OCI-LY3 (cell line): ENCODE results near the gene NRXN3.

ENCODE experiments used
- H2AFZ ChIP-seq: fragments of 200-600, 300-600 bp; shearing (Covaris generic); 2 replicates; pipeline ENCODE4 v1.6.0; 2014; ENCODE audit warnings: antibody characterized with exemption, low read depth, low read length
- H3K27ac ChIP-seq: fragments of 200-600, 300-600 bp; sonication (generic); 2 replicates; pipeline ENCODE4 v1.5.1; 2014; ENCODE audit warnings: mild to moderate bottlenecking, low read length, moderate library complexity, mixed read lengths
- H3K27me3 ChIP-seq: fragments of 200-600, 300-600 bp; sonication (generic); 2 replicates; pipeline ENCODE4 v1.6.1; 2014; ENCODE audit warnings: low read depth, low read length, mixed read lengths
- H3K36me3 ChIP-seq: fragments of 200-600, 300-600 bp; sonication (generic); replicated peaks from 2 replicates; pipeline ENCODE3; 2014; ENCODE audit warnings: low read depth, low read length, mixed read lengths
- H3K4me1 ChIP-seq: fragments of 300-600, 200-600 bp; sonication (generic); 2 replicates; pipeline ENCODE4 v1.6.1; 2014; ENCODE audit warnings: low read length, mixed read lengths
- H3K4me2 ChIP-seq: fragments of 200-600, 300-600 bp; sonication (generic); 2 replicates; pipeline ENCODE4 v1.6.1; 2014; ENCODE audit warnings: low read length, mixed read lengths
- H3K4me3 ChIP-seq: fragments of 300-600, 200-600 bp; sonication (generic); 2 replicates; pipeline ENCODE4 v1.5.1; 2014; ENCODE audit warnings: antibody characterized with exemption, mild to moderate bottlenecking, low read length, moderate library complexity
- H3K79me2 ChIP-seq: fragments of 300-600, 200-600 bp; shearing (Covaris generic); 2 replicates; pipeline ENCODE4 v1.6.1; 2014; ENCODE audit warnings: mild to moderate bottlenecking, low read length, mixed read lengths
- H3K9ac ChIP-seq: fragments of 300-600, 200-600 bp; shearing (Covaris generic); 2 replicates; pipeline ENCODE4 v1.6.0; 2014; ENCODE audit warnings: mild to moderate bottlenecking, low read length, moderate library complexity
- H3K9me3 ChIP-seq: fragments of 200-600, 300-600 bp; shearing (Covaris generic); 2 replicates; pipeline ENCODE4 v1.6.1; 2014; ENCODE audit warnings: low read length, mixed read lengths; ENCODE audit not compliant: insufficient read depth
- H4K20me1 ChIP-seq: fragments of 200-600, 300-600 bp; sonication (generic); 2 replicates; pipeline ENCODE4 v1.6.1; 2016; ENCODE audit warnings: low read length, mixed read lengths; ENCODE audit not compliant: insufficient read depth
- EZH2phosphoT487 ChIP-seq: fragments of 200-600 bp; shearing (Covaris generic); IDR thresholded peaks from 2 replicates; pipeline ENCODE4 v1.6.1; 2018; ENCODE audit warnings: antibody characterized with exemption, mixed run types, low read depth
- TF ChIP-seq, protein P1 (sequence below): fragments of 200-600, 300-600 bp; sonication (generic); IDR thresholded peaks from 2 replicates; pipeline ENCODE4 v1.5.1; 2014; ENCODE audit warnings: antibody characterized with exemption, low read length, low read depth

The NRXN3 gene

DNA sequence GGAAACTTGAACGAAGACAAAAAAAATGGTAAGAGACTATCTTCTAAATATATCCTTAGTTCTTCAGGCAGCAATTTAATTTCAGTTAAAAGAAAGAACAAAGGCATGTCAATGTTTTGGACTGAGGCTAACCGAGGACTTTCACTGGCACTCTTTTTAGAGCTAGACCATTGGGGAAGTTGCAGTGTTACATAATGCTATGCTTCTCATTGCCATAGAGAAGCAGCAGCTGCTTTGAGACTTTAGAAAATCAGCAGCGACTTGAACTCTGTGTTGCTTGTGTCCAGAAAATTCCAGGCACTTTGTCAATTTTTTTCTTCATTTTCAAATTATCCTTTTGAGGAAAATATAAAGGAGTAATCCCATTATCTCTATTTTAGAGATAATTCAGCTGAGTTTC, 964.2 kb downstream of the NRXN3 start:
- no peak overlapping the region for H3K4me3 ChIP-seq
- no peak overlapping the region for H2AFZ ChIP-seq
- H3K27me3 ChIP-seq: no peaks in the 10 kb centered on the region
- no peak overlapping the region for H3K9ac ChIP-seq
- H3K27ac ChIP-seq: no peak overlapping the region
- no peak overlapping the region for H3K4me2 ChIP-seq
- H4K20me1 ChIP-seq: no peaks in the 10 kb centered on the region
- H3K36me3 ChIP-seq: no peaks in the 10 kb centered on the region
- no peaks in the 10 kb centered on the region for H3K4me1 ChIP-seq
- TF ChIP-seq, protein P1, sequence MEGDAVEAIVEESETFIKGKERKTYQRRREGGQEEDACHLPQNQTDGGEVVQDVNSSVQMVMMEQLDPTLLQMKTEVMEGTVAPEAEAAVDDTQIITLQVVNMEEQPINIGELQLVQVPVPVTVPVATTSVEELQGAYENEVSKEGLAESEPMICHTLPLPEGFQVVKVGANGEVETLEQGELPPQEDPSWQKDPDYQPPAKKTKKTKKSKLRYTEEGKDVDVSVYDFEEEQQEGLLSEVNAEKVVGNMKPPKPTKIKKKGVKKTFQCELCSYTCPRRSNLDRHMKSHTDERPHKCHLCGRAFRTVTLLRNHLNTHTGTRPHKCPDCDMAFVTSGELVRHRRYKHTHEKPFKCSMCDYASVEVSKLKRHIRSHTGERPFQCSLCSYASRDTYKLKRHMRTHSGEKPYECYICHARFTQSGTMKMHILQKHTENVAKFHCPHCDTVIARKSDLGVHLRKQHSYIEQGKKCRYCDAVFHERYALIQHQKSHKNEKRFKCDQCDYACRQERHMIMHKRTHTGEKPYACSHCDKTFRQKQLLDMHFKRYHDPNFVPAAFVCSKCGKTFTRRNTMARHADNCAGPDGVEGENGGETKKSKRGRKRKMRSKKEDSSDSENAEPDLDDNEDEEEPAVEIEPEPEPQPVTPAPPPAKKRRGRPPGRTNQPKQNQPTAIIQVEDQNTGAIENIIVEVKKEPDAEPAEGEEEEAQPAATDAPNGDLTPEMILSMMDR: no peak
- TF ChIP-seq EZH2phosphoT487: no peak
- H3K9me3 ChIP-seq: no peaks in the 10 kb centered on the region
- no peaks in the 10 kb centered on the region for H3K79me2 ChIP-seq

DNA sequence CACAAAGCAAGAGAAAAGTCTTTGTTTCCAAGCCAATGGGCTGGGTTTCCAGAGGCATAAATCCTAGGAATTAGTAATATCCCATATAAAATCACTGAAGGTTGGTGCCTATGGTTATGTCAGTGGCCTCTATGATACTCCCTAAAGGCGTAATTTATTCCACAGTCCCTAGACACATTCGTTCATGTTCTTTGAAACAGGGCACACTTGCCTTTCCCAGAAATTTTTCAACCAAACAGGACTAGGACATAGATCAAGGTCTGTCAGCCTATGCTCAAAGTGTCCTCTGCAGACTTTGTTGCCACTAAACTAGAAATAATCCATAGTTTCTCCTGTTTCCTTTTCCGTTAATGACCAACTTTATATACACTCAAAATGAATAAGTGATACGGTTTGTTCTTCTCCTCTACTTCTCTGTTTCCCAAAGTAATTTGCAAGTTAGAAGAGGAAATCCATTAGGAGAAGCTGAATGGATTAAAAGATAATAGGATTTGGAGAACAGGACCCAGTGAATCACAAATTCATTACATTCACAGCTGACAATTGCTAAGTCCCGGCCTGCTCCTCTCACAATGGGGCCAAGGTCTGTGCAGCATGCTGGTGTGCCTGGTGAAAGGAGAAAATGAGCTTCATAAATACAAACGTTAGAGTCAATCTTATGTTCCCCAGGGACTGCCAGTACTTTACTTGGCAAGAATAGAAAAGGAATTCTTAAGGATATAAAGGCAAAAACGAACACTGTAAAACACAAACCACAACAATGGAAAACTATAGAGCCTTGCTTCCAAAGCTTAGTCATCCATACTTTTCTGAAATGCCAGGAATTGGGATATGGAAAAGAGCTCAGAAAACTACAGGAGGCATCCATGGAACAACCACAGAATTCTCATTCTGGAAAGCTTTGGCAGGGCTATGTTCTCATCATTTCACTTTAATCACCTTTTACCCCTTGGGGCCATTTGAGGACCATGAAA, 966.2 kb downstream of the NRXN3 start:
- no peak overlapping the region for H3K9ac ChIP-seq
- H3K4me3 ChIP-seq: no peak overlapping the region
- no peaks in the 10 kb centered on the region for H3K4me1 ChIP-seq
- no peaks in the 10 kb centered on the region for H3K27me3 ChIP-seq
- no peaks in the 10 kb centered on the region for H3K79me2 ChIP-seq
- no peaks in the 10 kb centered on the region for H3K9me3 ChIP-seq
- H2AFZ ChIP-seq: no peak overlapping the region
- no peak overlapping the region for H3K4me2 ChIP-seq
- TF ChIP-seq, protein P1: no peak
- no peak for TF ChIP-seq EZH2phosphoT487
- H3K27ac ChIP-seq: no peak overlapping the region
- no peaks in the 10 kb centered on the region for H3K36me3 ChIP-seq
- no peaks in the 10 kb centered on the region for H4K20me1 ChIP-seq

DNA sequence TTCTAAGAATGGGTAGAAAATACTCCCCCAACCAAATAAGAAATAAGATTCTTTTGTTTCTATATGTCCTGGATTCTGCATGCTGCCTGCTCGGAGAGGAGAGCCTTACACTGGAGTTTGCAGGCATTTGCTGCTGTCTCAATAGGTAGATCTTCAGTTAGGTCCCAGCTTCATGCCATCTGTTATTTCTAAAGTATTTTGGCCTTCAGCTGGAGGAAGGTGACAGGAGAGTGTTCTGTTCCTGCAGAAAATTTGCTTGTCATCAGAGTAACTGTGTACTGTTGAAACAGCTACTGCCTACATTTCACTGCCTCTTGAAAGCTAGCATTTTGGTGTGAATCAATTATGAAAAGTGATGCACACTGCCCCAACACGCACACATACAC, 966.9 kb downstream of the NRXN3 start:
- Histone ChIP-seq H3K27me3 (no peaks in the 10 kb centered on the region), H3K9ac (no peak overlapping the region), H3K4me3 (no peak overlapping the region), H2AFZ (no peak overlapping the region), H3K36me3 (no peaks in the 10 kb centered on the region), H3K4me2 (no peak overlapping the region), H3K4me1 (no peaks in the 10 kb centered on the region), H3K9me3 (no peaks in the 10 kb centered on the region), H4K20me1 (no peaks in the 10 kb centered on the region), H3K79me2 (no peaks in the 10 kb centered on the region), H3K27ac (no peak overlapping the region)
- TF ChIP-seq, protein P1: no peak
- no peak for TF ChIP-seq EZH2phosphoT487

DNA sequence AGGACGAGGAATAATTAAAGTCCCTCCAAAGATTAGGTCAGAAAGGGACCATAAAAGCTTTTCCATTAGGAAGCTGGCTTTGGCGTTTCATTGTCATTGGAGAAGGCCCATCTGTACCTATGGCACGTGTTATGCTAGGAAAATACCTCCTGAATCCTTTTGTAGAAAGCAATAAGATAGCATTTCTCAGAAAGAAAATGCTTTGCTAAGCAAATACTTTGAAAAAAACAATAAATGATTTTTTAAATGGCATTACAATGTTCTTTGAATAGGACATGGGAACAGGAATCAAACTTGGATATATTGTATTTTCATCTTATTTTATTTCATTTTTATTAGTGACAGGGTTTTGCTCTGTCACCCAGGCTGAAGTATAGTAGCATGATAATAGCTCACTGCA, 967.7 kb downstream of the NRXN3 start:
- H3K9ac ChIP-seq: no peak overlapping the region
- no peaks in the 10 kb centered on the region for H3K9me3 ChIP-seq
- TF ChIP-seq, protein P1: no peak
- no peak for TF ChIP-seq EZH2phosphoT487
- no peaks in the 10 kb centered on the region for H3K79me2 ChIP-seq
- no peaks in the 10 kb centered on the region for H3K4me1 ChIP-seq
- no peak overlapping the region for H3K4me3 ChIP-seq
- no peak overlapping the region for H2AFZ ChIP-seq
- H3K27ac ChIP-seq: no peak overlapping the region
- H3K4me2 ChIP-seq: no peak overlapping the region
- no peaks in the 10 kb centered on the region for H3K36me3 ChIP-seq
- H4K20me1 ChIP-seq: no peaks in the 10 kb centered on the region
- no peaks in the 10 kb centered on the region for H3K27me3 ChIP-seq
